HG03097 (cell line): ENCODE data around the gene OCA2.
"Not testable (repeated sequence)": the region's sequence is repeated elsewhere in the genome, so short reads cannot be mapped to it uniquely, and the experiment has no call there.

Source experiments
- ATAC-seq: cut with Tn5 transposase; IDR thresholded peaks from one replicate; pipeline ENCODE4 v1.9.1; 2021; ENCODE audit not compliant: unreplicated experiment, low FRiP score

OCA2 gene

DNA sequence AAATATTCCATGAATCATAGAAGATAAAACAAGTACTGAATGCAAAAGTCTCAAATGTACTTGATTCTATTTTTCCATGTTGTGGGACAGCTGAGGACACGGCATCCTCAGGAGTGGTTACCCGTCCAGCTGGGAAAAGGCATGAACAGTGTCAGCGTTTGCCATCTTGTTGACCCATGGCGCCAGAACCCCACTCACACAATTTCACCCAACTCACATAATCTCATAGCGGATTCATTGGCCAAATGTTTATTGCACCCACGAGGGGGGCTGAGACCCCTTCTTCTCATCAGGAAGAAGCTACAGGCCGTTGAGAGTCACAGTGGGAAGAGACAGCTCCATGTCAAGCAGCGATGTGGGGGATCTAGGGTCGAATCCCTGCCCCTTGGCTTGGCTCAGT, 72.9 kb downstream of the OCA2 start:
- ATAC-seq: no peak

DNA sequence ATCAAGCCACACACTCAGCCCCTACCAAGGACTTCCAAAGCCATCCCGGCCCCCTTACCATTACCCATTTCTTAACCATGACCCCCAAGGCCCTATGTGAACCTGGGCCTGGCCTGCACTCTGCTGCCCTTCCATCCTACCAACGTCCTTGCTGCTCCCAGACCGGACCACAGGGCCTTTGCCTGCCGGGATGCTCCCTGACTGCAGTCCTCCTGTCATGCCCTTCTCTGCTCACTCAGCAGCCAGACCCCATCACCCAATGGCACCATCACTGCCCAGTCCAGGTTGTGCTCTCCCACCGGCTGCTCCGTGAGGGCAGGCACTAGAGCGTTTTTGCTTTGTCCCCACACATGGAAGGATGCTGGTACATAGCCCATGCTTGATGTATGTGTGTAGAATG, 73.7 kb downstream of the OCA2 start:
- ATAC-seq: no peak

GRCh38 chr15:28024889-28025250, 74.2 kb downstream of the OCA2 start:
- no peak for ATAC-seq

- ATAC-seq: no peak
Measured at GRCh38 chr15:28023933-28024888, 74.9 kb downstream of the OCA2 start.

GRCh38 chr15:28023422-28023821, 75.7 kb downstream of the OCA2 start:
- no peak for ATAC-seq

GRCh38 chr15:28022961-28023360, 76.2 kb downstream of the OCA2 start:
- ATAC-seq: no peak

DNA sequence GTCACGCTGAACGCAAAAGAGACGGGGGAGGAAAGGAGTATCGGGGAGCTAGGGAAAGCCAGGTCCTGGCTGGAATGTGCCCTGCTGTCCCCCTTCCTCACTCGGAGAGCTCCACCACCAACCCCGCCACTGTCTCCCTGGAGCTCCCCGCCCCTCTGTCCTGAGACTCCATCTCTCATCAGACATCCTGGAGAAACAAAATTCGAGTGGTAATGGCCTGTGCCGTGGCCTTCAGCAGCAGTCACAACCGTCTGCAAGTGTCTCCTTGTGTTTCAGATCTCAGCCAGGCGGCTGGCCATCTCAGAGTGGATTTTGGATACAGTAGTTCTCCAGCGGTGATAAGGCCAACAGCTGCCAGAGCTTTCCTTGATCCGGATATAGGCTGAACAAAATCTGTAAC, 76.9 kb downstream of the OCA2 start:
- no peak for ATAC-seq

GRCh38 chr15:28021281-28022039, 77.7 kb downstream of the OCA2 start:
- no peak for ATAC-seq

- ATAC-seq: no peak
Measured at GRCh38 chr15:28020644-28021043, 78.5 kb downstream of the OCA2 start.

GRCh38 chr15:28019594-28020309, 79.4 kb downstream of the OCA2 start:
- no peak for ATAC-seq

DNA sequence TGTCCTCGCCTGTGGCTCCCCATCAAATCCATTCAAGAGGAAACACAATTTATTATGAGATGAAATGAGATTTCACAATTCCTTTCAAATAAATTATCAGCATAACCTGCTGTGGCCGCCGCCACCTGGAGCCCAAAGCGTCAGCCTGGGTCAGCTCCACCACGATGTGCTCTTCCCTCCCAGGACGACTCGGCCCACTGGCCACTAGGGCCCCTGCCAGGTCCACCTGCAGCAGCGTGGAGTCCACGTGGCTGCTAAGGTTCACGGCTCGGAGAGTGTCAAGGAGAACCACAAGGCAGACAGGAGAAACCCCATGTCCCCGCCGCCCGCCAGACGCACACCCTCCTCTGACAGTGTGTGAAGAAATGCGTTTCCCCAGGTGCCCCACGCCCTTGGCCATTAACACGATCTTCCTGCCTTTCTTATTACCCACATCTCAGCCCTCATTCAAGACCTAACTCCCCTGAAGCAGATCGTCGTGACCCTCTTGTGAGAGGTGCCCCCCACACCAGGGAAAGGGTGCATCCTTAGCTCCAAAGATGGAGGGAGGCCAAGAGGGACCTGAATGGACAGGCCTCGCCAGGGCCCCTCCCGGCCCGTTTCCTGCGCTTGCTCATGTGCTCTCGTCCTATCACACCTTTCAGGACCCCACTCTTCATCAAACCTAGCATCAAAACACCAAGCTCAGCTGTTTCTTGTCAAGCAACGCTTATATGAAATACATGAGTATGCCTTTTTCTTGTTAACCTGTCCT, 80.6 kb downstream of the OCA2 start:
- no peak for ATAC-seq

- ATAC-seq: no peak
Measured at GRCh38 chr15:28017423-28017924, 81.6 kb downstream of the OCA2 start.

GRCh38 chr15:28015855-28016254, 83.3 kb downstream of the OCA2 start:
- no peak for ATAC-seq

GRCh38 chr15:28014623-28015200, 84.4 kb downstream of the OCA2 start:
- ATAC-seq: no peak

GRCh38 chr15:28013976-28014375, 85.1 kb downstream of the OCA2 start:
- ATAC-seq: no peak

GRCh38 chr15:28013480-28013879, 85.6 kb downstream of the OCA2 start:
- no peak for ATAC-seq

DNA sequence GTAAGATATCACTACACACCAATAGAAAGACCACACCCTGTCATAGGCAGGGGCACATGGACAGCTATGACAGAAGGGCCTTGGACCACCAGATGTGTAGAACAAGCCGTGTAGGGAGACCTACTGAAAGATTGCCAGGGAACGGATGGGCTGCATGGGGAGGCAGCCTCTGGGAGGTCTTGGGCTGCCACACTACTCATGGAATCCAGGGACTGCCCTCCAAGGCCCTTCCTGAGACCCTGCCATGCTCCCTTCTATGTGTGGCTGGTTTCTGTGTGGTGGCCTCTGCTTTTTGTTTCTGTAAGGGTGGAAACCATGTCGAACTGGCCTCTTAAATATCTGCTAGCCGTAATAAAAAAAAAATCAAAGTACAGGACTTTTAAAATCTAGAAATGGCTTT, 86.9 kb downstream of the OCA2 start:
- no peak for ATAC-seq

- not testable (repeated sequence) for ATAC-seq
Measured at GRCh38 chr15:28008175-28008574, 90.9 kb downstream of the OCA2 start.

- ATAC-seq: no peak
Measured at GRCh38 chr15:28006116-28006905, 92.8 kb downstream of the OCA2 start.
